SK-N-MC (cell line): ENCODE data around the gene MPZ.

ENCODE experiments used
- EZH2 ChIP-seq: fragments of 200-600 bp; sonication (generic); IDR thresholded peaks from one replicate; pipeline ENCODE4 v1.6.1; 2017; ENCODE audit warnings: antibody characterized with exemption
- FOXP2 ChIP-seq: optimal IDR thresholded peaks from 2 replicates; pipeline ENCODE3; 2011; ENCODE audit warnings: mild to moderate bottlenecking, moderate library complexity; ENCODE audit not compliant: insufficient read depth; ENCODE audit errors: extremely low read length, control extremely low read depth

- no peak for TF ChIP-seq EZH2
- no peak for TF ChIP-seq FOXP2
Observed at GRCh38 chr1:161261261-161262235, 48.2 kb downstream of the MPZ start.
